Neural progenitor cell (in vitro differentiated cells): ENCODE measurements around the gene TRAPPC3. TPM values are rescaled to one million over a fixed set of nuclear protein-coding genes. Genes with fewer than 3 reads are reported as not detected.

ENCODE experiments used
- DNase-seq: peaks from one replicate; pipeline ENCODE4 v3.0.0-alpha.2; 2016; ENCODE audit warnings: low spot score
- H2AFZ ChIP-seq: fragments of 200-600 bp; sonication (generic); replicated peaks from 2 replicates; pipeline ENCODE4 v1.6.1; 2016; ENCODE audit warnings: antibody characterized with exemption
- H3F3A ChIP-seq: fragments of 200-600 bp; sonication (generic); 2 replicates; pipeline ENCODE4 v1.6.1; 2016; ENCODE audit warnings: antibody characterized with exemption, low read depth
- H3K27ac ChIP-seq: fragments of 200-600 bp; sonication (generic); 2 replicates; pipeline ENCODE4 v1.5.1; 2016; ENCODE audit warnings: mild to moderate bottlenecking
- H3K27me3 ChIP-seq: fragments of 200-600 bp; sonication (generic); 2 replicates; pipeline ENCODE4 v1.6.1; 2016; ENCODE audit warnings: mild to moderate bottlenecking, moderate library complexity
- H3K36me3 ChIP-seq: fragments of 200-600 bp; sonication (generic); 2 replicates; pipeline ENCODE4 v1.5.1; 2016
- H3K4me1 ChIP-seq: fragments of 200-600 bp; sonication (generic); 2 replicates; pipeline ENCODE4 v1.6.1; 2016; ENCODE audit warnings: mixed run types
- H3K4me2 ChIP-seq: fragments of 200-600 bp; sonication (generic); 2 replicates; pipeline ENCODE4 v1.6.1; 2016
- H3K4me3 ChIP-seq: fragments of 200-600 bp; sonication (generic); 2 replicates; pipeline ENCODE4 v1.5.1; 2016
- H3K79me2 ChIP-seq: fragments of 200-600 bp; sonication (generic); 2 replicates; pipeline ENCODE4 v1.6.1; 2016; ENCODE audit warnings: low read depth
- H3K9ac ChIP-seq: fragments of 200-600 bp; sonication (generic); 2 replicates; pipeline ENCODE4 v1.6.1; 2016
- H3K9me3 ChIP-seq: fragments of 200-600 bp; sonication (generic); 2 replicates; pipeline ENCODE4 v1.5.1; 2016; ENCODE audit warnings: low read depth
- H4K20me1 ChIP-seq: fragments of 200-600 bp; sonication (generic); 2 replicates; pipeline ENCODE4 v1.6.1; 2016; ENCODE audit warnings: low read depth
- H3K27ac Mint-ChIP-seq: 3 replicates; pipeline ENCODE4 v1.8.0; 2021; ENCODE audit warnings: mixed read lengths
- H3K27me3 Mint-ChIP-seq: 2 replicates; pipeline ENCODE4 v1.8.0; 2022; ENCODE audit warnings: low read depth, mild to moderate bottlenecking, inconsistent platforms, moderate library complexity, mixed read lengths; ENCODE audit not compliant: insufficient read depth
- H3K36me3 Mint-ChIP-seq: 3 replicates; pipeline ENCODE4 v1.8.0; 2021; ENCODE audit warnings: mixed read lengths
- H3K4me1 Mint-ChIP-seq: 3 replicates; pipeline ENCODE4 v1.8.0; 2021; ENCODE audit warnings: mixed read lengths
- H3K4me3 Mint-ChIP-seq: 3 replicates; pipeline ENCODE4 v1.8.0; 2021; ENCODE audit warnings: mild to moderate bottlenecking, moderate library complexity, mixed read lengths
- H3K9me3 Mint-ChIP-seq: 3 replicates; pipeline ENCODE4 v1.8.0; 2020; ENCODE audit warnings: mixed read lengths
- EZH2 ChIP-seq: fragments of 200-600 bp; sonication (generic); IDR thresholded peaks from 2 replicates; pipeline ENCODE4 v1.6.1; 2017; ENCODE audit warnings: antibody characterized with exemption, mild to moderate bottlenecking, moderate library complexity
- EZH2phosphoT487 ChIP-seq: fragments of 200-600 bp; sonication (generic); IDR thresholded peaks from 2 replicates; pipeline ENCODE4 v1.6.1; 2017; ENCODE audit warnings: antibody characterized with exemption
- total RNA-seq: library from RNA; depleted of rRNA; stranded (reverse); fragments of >200 nt; gene quantifications from 2 replicates; pipeline ENCODE4 v1.2.3, GENCODE V29; 2015; ENCODE audit warnings: low replicate concordance
- TF ChIP-seq, protein P1 (sequence below): fragments of 200-600 bp; sonication (generic); IDR thresholded peaks from 2 replicates; pipeline ENCODE4 v1.5.1; 2017; ENCODE audit warnings: antibody characterized with exemption, mild to moderate bottlenecking

TRAPPC3 gene
- total RNA-seq, 1 donor from 2014 or later: 44.9 TPM

DNA sequence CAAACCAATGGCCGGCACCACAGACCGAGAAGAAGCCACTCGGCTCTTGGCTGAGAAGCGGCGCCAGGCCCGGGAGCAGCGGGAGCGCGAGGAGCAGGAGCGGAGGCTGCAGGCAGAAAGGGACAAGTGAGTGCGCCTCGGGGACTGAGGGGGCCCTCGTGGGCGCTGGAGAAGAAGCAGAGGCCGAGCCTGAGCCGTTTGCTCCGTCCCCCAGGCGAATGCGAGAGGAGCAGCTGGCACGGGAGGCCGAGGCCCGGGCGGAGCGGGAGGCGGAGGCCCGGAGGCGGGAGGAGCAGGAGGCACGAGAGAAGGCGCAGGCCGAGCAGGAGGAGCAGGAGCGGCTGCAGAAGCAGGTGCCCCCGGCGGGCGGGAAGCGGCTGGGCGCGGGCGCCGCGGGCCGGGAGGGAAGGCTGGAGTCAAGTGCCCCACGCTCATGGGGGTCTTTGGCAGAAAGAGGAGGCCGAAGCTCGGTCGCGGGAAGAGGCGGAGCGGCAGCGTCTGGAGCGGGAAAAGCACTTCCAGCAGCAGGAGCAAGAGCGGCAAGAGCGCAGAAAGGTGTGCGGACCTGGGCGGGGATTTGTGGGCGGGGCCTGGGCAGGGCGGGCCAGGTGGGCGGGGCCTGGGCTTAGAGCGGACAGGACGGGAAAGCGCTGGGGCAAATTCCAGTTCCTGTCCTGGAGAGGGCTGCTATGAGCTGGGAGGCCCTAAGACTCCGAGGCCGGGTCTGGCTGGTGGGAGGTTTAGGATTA, 29.4 kb upstream of the TRAPPC3 start:
- peaks cover 20% of the 10 kb centered on the region for H3K4me1 Mint-ChIP-seq
- Histone ChIP-seq H3K27me3 (peaks cover 10% of the 10 kb centered on the region), H3K4me1 (peaks cover 15% of the 10 kb centered on the region), H3F3A (peaks cover 37% of the 10 kb centered on the region), H3K36me3 (peaks cover 8% of the 10 kb centered on the region), H3K27ac (no peak overlapping the region), H3K79me2 (no peaks in the 10 kb centered on the region), H2AFZ (no peak overlapping the region), H4K20me1 (peaks cover 66% of the 10 kb centered on the region), H3K4me2 (peak overlapping the region; percentile 78), H3K9me3 (no peaks in the 10 kb centered on the region), H3K4me3 (peak overlapping the region; percentile 20), H3K9ac (no peak overlapping the region)
- no peak for TF ChIP-seq EZH2phosphoT487
- TF ChIP-seq, protein P1, sequence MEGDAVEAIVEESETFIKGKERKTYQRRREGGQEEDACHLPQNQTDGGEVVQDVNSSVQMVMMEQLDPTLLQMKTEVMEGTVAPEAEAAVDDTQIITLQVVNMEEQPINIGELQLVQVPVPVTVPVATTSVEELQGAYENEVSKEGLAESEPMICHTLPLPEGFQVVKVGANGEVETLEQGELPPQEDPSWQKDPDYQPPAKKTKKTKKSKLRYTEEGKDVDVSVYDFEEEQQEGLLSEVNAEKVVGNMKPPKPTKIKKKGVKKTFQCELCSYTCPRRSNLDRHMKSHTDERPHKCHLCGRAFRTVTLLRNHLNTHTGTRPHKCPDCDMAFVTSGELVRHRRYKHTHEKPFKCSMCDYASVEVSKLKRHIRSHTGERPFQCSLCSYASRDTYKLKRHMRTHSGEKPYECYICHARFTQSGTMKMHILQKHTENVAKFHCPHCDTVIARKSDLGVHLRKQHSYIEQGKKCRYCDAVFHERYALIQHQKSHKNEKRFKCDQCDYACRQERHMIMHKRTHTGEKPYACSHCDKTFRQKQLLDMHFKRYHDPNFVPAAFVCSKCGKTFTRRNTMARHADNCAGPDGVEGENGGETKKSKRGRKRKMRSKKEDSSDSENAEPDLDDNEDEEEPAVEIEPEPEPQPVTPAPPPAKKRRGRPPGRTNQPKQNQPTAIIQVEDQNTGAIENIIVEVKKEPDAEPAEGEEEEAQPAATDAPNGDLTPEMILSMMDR: no peak
- no peak for TF ChIP-seq EZH2
- H3K9me3 Mint-ChIP-seq: no peaks in the 10 kb centered on the region
- no peak overlapping the region for H3K4me3 Mint-ChIP-seq
- H3K27me3 Mint-ChIP-seq: peaks cover 12% of the 10 kb centered on the region
- peak; percentile 93 for DNase-seq
- no peak overlapping the region for H3K27ac Mint-ChIP-seq
- H3K36me3 Mint-ChIP-seq: peaks cover 29% of the 10 kb centered on the region

DNA sequence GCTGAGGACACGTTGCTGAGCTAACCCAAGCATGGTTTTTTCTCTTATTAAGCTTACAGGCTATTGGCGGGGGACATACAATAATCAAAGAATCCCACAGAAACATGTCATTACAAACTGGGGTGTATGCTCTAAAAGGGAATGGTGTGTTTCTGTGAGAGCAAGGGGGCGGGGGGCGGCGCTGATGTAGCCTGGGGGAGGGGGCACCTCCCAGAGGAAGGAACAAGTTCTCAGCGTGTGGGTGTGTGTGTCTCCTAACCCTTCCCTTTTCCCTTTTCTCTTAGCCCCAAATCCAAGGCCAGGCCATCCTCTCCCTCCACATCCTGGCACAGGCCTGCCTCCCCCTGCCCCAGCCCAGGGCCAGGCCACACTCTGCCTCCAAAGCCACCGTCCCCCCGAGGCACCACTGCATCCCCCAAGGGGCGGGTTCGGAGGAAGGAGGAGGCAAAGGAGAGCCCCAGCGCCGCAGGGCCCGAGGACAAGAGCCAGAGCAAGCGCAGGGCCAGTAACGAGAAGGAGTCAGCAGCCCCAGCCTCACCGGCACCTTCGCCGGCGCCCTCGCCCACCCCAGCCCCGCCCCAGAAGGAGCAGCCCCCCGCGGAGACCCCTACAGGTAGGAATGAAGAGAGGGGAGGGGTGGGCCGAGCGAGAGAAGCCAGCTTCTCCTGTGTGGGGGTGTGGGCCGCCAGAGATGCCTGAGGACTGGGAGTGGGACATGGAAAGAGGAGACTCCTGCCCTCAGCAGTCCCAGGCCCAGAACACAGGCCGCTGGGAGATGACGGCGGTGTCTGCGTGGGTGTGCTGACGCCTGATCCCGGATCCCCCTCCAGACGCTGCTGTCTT, 28.5 kb upstream of the TRAPPC3 start:
- Histone ChIP-seq H3F3A (peaks cover 37% of the 10 kb centered on the region), H3K4me2 (peak overlapping the region; percentile 78), H2AFZ (no peak overlapping the region), H3K4me3 (peak overlapping the region; percentile 20), H3K9me3 (no peaks in the 10 kb centered on the region), H3K9ac (no peak overlapping the region), H4K20me1 (peaks cover 74% of the 10 kb centered on the region), H3K27ac (no peak overlapping the region), H3K27me3 (peaks cover 10% of the 10 kb centered on the region), H3K4me1 (peaks cover 15% of the 10 kb centered on the region), H3K36me3 (peaks cover 8% of the 10 kb centered on the region), H3K79me2 (no peaks in the 10 kb centered on the region)
- Mint-ChIP-seq H3K27ac (no peak overlapping the region), H3K4me3 (no peak overlapping the region), H3K9me3 (no peaks in the 10 kb centered on the region), H3K4me1 (peaks cover 27% of the 10 kb centered on the region), H3K36me3 (peaks cover 32% of the 10 kb centered on the region), H3K27me3 (peaks cover 5% of the 10 kb centered on the region)
- TF ChIP-seq, protein P1: no peak
- DNase-seq: peak; percentile 24

DNA sequence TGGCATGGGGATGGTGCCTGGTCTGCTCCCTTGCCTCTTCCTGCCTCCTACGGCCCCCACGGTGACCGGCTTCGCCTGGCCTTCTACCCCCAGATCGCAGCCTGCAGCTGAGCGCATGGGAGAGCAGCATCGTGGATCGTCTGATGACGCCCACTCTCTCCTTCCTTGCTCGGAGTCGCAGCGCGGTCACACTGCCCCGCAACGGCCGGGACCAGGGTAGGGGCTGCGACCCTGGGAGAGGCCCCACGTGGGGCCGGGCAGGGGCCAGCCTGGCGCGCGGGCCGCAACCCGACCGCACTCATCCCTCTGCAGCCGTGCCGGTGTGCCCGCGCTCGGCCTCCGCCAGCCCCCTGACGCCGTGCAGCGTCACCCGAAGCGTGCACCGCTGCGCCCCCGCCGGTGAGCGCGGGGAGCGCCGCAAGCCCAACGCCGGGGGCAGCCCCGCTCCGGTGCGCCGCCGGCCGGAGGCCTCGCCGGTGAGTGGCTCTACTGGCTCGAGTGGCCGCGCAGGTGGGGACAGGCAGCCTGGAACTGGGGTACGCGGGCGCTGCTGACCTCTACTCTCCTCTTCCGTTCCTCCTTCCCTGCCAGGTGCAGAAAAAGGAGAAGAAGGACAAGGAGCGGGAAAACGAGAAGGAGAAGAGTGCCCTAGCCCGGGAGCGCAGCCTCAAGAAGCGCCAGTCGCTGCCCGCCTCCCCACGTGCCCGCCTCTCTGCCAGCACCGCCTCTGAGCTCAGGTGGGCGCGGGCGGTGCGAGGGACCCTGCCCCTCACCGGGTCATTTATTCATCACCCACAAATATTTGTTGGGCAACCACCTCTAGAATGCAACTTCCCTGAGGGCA, 27.0 kb upstream of the TRAPPC3 start:
- Histone ChIP-seq H3F3A (peaks cover 37% of the 10 kb centered on the region), H3K4me2 (no peak overlapping the region), H3K27ac (no peak overlapping the region), H3K4me3 (no peak overlapping the region), H3K9ac (no peak overlapping the region), H4K20me1 (peaks cover 86% of the 10 kb centered on the region), H2AFZ (no peak overlapping the region), H3K27me3 (peaks cover 10% of the 10 kb centered on the region), H3K9me3 (no peaks in the 10 kb centered on the region), H3K4me1 (peaks cover 15% of the 10 kb centered on the region), H3K36me3 (peaks cover 8% of the 10 kb centered on the region), H3K79me2 (no peaks in the 10 kb centered on the region)
- Mint-ChIP-seq H3K27me3 (peaks cover 5% of the 10 kb centered on the region), H3K4me1 (peaks cover 31% of the 10 kb centered on the region), H3K9me3 (no peaks in the 10 kb centered on the region), H3K4me3 (no peak overlapping the region), H3K27ac (no peak overlapping the region), H3K36me3 (peaks cover 40% of the 10 kb centered on the region)
- TF ChIP-seq EZH2: no peak
- TF ChIP-seq, protein P1: peak; percentile 54
- DNase-seq: peak; percentile 80
